OCI-LY3 (cell line): Measurements from ENCODE around the gene HPCAL1.

ENCODE experiments used
- EZH2phosphoT487 ChIP-seq: fragments of 200-600 bp; shearing (Covaris generic); IDR thresholded peaks from 2 replicates; pipeline ENCODE4 v1.6.1; 2018; ENCODE audit warnings: antibody characterized with exemption, mixed run types, low read depth
- TF ChIP-seq, protein P1 (sequence below): fragments of 200-600, 300-600 bp; sonication (generic); IDR thresholded peaks from 2 replicates; pipeline ENCODE4 v1.5.1; 2014; ENCODE audit warnings: antibody characterized with exemption, low read length, low read depth

DNA sequence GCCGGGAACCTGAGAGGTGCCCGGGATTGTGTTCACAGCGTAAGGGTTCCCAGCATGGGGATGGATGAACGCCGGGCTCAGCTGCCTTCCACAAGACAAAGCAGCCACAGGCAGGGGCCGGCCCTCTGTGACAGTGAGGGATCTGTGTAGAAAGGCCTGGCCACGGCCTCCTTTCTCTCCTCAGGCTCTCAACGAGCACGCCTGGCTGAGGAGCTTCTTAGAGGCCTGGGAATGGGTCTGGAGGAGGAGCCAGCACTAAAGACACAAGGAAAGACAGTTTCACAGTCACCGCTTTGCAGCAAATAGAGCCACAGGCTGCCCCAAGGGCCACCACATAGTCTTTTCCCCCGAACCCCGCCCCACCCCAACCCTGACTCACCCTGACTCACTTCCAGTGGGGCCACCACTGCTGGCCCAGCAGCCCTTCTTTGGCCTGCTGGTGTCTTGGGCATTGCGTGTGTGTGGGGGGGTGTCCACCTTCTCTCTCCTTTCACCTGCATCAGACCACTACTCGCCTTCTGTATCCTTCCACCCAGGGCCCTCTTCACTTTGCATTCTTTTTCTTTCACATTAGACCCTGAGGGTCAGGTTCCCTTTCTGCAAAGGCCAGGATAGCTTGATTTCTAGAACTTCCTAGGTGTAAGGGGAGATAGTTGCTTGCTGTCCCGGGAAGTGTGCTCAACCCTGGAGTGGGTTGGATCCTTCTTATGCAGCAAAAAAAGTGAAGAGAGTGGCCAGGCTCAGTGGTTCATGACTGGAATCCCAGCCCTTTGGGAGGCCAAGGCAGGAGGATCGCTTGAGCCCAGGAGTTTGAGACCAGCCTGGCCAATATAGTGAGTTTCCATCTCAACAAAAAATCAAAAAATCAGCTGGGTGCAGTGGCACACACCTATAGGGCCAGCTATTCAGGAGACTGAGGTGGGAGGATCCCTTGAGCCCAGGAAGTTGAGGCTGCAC is 19.3 kb upstream of the HPCAL1 start:
- TF ChIP-seq, protein P1, sequence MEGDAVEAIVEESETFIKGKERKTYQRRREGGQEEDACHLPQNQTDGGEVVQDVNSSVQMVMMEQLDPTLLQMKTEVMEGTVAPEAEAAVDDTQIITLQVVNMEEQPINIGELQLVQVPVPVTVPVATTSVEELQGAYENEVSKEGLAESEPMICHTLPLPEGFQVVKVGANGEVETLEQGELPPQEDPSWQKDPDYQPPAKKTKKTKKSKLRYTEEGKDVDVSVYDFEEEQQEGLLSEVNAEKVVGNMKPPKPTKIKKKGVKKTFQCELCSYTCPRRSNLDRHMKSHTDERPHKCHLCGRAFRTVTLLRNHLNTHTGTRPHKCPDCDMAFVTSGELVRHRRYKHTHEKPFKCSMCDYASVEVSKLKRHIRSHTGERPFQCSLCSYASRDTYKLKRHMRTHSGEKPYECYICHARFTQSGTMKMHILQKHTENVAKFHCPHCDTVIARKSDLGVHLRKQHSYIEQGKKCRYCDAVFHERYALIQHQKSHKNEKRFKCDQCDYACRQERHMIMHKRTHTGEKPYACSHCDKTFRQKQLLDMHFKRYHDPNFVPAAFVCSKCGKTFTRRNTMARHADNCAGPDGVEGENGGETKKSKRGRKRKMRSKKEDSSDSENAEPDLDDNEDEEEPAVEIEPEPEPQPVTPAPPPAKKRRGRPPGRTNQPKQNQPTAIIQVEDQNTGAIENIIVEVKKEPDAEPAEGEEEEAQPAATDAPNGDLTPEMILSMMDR: no peak
- TF ChIP-seq EZH2phosphoT487: no peak
